Measurements from ENCODE around the gene CDH7.
A peak's percentile ranks its signal among the peaks of the same experiment; 100 is the strongest.

Gene CDH7

DNA sequence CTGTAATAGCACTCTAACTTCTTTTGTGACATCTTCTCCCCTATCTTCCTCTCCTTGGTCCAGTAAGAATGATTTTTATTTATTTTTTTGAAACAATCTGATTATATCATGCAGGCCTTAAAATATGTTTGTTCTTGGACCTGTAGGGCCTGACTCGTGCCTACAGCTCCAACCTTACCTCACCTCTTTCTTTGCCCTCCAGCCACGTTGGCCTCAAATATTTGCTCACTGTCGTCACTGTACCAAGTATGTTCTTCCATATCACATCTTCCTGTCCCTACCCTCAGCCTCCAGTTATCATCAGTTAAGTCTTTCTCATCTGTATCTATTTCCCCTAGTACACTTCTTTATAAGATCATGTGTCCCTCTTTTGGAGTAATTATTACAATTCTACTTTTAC lies 125.5 kb downstream of the CDH7 start:
- Mint-ChIP-seq H3K36me3 (ENCODE audit: low read depth) (peaks cover 18% of the 10 kb centered on the region), H3K4me1 (no peaks in the 10 kb centered on the region), H3K9me3 (no peaks in the 10 kb centered on the region), H3K27ac (no peak overlapping the region), H3K4me3 (no peak overlapping the region), H3K27me3 (ENCODE audit: low read depth, poor library complexity) (no peaks in the 10 kb centered on the region)
- no peak for DNase-seq
- TF ChIP-seq, protein P1, sequence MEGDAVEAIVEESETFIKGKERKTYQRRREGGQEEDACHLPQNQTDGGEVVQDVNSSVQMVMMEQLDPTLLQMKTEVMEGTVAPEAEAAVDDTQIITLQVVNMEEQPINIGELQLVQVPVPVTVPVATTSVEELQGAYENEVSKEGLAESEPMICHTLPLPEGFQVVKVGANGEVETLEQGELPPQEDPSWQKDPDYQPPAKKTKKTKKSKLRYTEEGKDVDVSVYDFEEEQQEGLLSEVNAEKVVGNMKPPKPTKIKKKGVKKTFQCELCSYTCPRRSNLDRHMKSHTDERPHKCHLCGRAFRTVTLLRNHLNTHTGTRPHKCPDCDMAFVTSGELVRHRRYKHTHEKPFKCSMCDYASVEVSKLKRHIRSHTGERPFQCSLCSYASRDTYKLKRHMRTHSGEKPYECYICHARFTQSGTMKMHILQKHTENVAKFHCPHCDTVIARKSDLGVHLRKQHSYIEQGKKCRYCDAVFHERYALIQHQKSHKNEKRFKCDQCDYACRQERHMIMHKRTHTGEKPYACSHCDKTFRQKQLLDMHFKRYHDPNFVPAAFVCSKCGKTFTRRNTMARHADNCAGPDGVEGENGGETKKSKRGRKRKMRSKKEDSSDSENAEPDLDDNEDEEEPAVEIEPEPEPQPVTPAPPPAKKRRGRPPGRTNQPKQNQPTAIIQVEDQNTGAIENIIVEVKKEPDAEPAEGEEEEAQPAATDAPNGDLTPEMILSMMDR (IDR thresholded peaks at IDR 0.05), result no peak

DNA sequence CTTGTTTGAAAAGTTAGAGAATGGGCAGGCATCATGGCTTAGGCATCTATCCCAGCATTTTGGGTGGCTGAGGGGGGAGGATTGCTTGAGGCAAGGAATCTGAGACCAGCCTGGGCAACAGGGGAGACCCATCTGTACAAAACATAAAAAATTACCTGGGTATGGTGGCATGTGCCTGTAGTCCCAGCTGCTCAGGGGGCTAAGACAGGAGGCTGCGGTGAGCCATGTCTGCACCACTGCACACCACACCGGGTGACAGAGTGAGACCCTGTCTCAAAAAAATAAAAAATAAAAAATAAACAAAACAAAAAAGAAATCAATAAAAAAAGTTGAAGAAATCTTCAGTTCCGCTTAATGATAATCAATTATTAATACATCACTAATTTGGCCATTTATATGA lies 146.5 kb downstream of the CDH7 start:
- peaks cover 10% of the 10 kb centered on the region for H3K4me1 Mint-ChIP-seq
- H3K27me3 Mint-ChIP-seq (ENCODE audit: low read depth, poor library complexity), result no peaks in the 10 kb centered on the region
- peaks cover 4% of the 10 kb centered on the region for H3K36me3 Mint-ChIP-seq (ENCODE audit: low read depth)
- H3K27ac Mint-ChIP-seq, result no peak overlapping the region
- H3K9me3 Mint-ChIP-seq, result peaks cover 3% of the 10 kb centered on the region
- TF ChIP-seq, protein P1 (IDR thresholded peaks at IDR 0.05), result no peak
- no peak overlapping the region for H3K4me3 Mint-ChIP-seq
- no peak for DNase-seq

DNA sequence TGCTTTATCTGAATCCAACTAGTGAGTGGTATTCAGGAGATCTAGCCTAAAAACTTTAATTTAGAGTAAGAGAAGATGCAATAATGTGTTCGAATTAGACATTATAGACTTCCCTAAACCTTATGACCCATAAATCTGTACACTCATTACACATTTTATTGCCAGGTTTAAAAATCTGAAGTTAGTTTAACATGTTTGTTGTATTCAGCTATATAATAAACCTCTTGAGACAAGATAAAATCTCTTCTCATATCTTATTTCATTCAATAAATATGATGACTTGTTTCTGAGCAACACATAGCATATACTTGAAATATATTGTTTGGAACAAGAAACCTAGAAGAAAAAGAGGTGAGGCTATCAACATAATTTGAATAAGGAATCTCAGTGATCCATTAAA lies 150.7 kb downstream of the CDH7 start:
- Mint-ChIP-seq H3K9me3 (peaks cover 15% of the 10 kb centered on the region), H3K4me1 (peaks cover 33% of the 10 kb centered on the region), H3K27me3 (ENCODE audit: low read depth, poor library complexity) (no peaks in the 10 kb centered on the region)

DNA sequence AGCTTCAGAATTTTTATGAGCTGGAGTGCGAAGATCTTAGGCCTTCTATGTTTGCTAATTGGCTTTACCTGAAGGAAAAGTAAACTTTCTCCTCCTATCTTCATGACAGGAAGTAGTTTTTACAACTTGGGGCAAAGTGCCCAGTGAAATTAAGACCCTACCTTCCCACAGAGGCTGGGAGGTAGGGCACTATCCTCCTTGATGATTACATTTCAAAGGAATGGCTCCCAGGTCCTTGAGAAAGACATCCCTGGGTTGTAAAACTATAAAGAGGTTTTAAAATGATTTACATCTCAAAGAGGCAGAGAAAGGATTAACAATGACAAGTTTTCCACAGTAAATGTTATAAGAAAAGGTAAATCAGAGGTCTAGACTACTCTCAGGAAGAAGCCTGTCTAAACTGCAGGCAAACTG lies 155.8 kb downstream of the CDH7 start:
- H3K36me3 Mint-ChIP-seq (ENCODE audit: low read depth), result peaks cover 29% of the 10 kb centered on the region
- no peaks in the 10 kb centered on the region for H3K27me3 Mint-ChIP-seq (ENCODE audit: low read depth, poor library complexity)
- peak overlapping the region; percentile 39 for H3K4me3 Mint-ChIP-seq
- peak; percentile 10 for DNase-seq
- TF ChIP-seq, protein P1 (IDR thresholded peaks at IDR 0.05), result no peak
- peak overlapping the region; percentile 98 for H3K27ac Mint-ChIP-seq
- H3K9me3 Mint-ChIP-seq, result peaks cover 18% of the 10 kb centered on the region
- peaks cover 54% of the 10 kb centered on the region for H3K4me1 Mint-ChIP-seq

More for the DNA sequence above, 150.7 kb downstream of the CDH7 start:
- TF ChIP-seq, protein P1 (IDR thresholded peaks at IDR 0.05), result no peak
- Mint-ChIP-seq H3K36me3 (ENCODE audit: low read depth) (peaks cover 17% of the 10 kb centered on the region), H3K4me3 (no peak overlapping the region), H3K27ac (no peak overlapping the region)
- DNase-seq, result no peak

DNA sequence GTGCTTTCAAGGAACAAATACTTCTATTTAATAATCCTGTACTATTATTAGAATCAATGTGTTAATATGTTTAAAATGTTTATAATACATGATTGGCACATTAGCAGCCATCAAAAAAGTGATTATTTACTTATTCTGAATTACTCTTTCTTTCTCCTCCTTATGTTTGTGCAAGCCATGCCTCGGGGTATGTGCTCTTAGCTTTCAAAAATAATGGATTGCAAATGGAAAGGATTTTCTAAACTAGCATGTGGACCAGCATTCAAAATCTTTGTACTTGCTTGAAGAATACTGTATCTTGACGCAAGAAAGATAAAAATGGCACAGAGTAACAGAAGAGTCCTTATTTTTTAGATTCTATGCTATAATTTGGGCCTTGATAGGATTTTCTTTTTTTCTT lies 156.5 kb downstream of the CDH7 start:
- Mint-ChIP-seq H3K36me3 (ENCODE audit: low read depth) (peaks cover 25% of the 10 kb centered on the region), H3K4me3 (no peak overlapping the region), H3K27me3 (ENCODE audit: low read depth, poor library complexity) (no peaks in the 10 kb centered on the region), H3K27ac (peak overlapping the region; percentile 56), H3K9me3 (peaks cover 15% of the 10 kb centered on the region), H3K4me1 (peaks cover 50% of the 10 kb centered on the region)
- no peak for DNase-seq
- TF ChIP-seq, protein P1 (IDR thresholded peaks at IDR 0.05), result no peak

DNA sequence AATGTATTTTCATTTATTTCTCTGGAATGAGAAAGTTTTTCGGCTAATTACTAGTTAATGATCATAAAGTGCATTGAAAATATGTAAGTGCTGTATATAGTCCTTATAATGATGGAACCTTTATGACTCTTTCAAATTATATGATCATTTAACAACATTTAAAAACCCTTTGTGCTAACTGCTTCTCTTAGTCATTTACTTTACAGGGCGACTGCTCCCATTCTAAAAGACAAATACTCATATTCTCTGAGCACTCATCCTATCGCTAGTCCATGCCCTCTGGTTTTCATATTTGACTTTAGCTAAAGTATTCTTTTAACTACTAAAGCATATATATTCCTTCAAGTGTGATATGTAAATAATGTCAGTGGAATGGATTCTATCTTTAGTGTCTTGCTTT lies 168.2 kb downstream of the CDH7 start:
- no peak for DNase-seq
- H3K4me3 Mint-ChIP-seq, result no peak overlapping the region
- H3K27me3 Mint-ChIP-seq (ENCODE audit: low read depth, poor library complexity), result no peaks in the 10 kb centered on the region
- peaks cover 16% of the 10 kb centered on the region for H3K4me1 Mint-ChIP-seq
- no peaks in the 10 kb centered on the region for H3K9me3 Mint-ChIP-seq
- H3K36me3 Mint-ChIP-seq (ENCODE audit: low read depth), result no peaks in the 10 kb centered on the region
- TF ChIP-seq, protein P1 (IDR thresholded peaks at IDR 0.05), result no peak
- no peak overlapping the region for H3K27ac Mint-ChIP-seq
